IPS-18a (cell line): ENCODE measurements around the gene SERTAD2.

Experiments used
- H3K27ac ChIP-seq: one replicate; pipeline ENCODE4 v1.5.1; 2013; ENCODE audit warnings: low read length
- H3K27me3 ChIP-seq: one replicate; pipeline ENCODE4 v1.6.1; 2013; ENCODE audit warnings: mild to moderate bottlenecking, low read length; ENCODE audit not compliant: control insufficient read depth, insufficient read depth
- H3K36me3 ChIP-seq: one replicate; pipeline ENCODE4 v1.6.1; 2013; ENCODE audit warnings: low read depth, low read length; ENCODE audit not compliant: control insufficient read depth
- H3K4me1 ChIP-seq: one replicate; pipeline ENCODE4 v1.6.1; 2013; ENCODE audit warnings: low read depth, low read length; ENCODE audit not compliant: control insufficient read depth
- H3K4me3 ChIP-seq: one replicate; pipeline ENCODE4 v1.5.1; 2013; ENCODE audit warnings: low read length
- H3K9ac ChIP-seq: one replicate; pipeline ENCODE4 v1.6.1; 2013; ENCODE audit warnings: mild to moderate bottlenecking, low read length, moderate library complexity
- H3K9me3 ChIP-seq: one replicate; pipeline ENCODE4 v1.6.1; 2013; ENCODE audit warnings: low read depth, low read length; ENCODE audit not compliant: control insufficient read depth

The SERTAD2 gene

GRCh38 chr2:64686283-64686956 is 32.7 kb upstream of the SERTAD2 start:
- no peak overlapping the region for H3K27ac ChIP-seq
- no peak overlapping the region for H3K4me3 ChIP-seq
- peaks cover 6% of the 10 kb centered on the region for H3K4me1 ChIP-seq

GRCh38 chr2:64685430-64685829 is 31.7 kb upstream of the SERTAD2 start:
- Histone ChIP-seq H3K4me3 (no peak overlapping the region), H3K4me1 (peaks cover 6% of the 10 kb centered on the region), H3K9ac (no peak overlapping the region), H3K27ac (no peak overlapping the region), H3K27me3 (no peaks in the 10 kb centered on the region), H3K36me3 (no peaks in the 10 kb centered on the region), H3K9me3 (no peaks in the 10 kb centered on the region)

More at GRCh38 chr2:64686283-64686956, 32.7 kb upstream of the SERTAD2 start:
- no peaks in the 10 kb centered on the region for H3K9me3 ChIP-seq
- no peaks in the 10 kb centered on the region for H3K36me3 ChIP-seq
- no peaks in the 10 kb centered on the region for H3K27me3 ChIP-seq
- H3K9ac ChIP-seq: no peak overlapping the region

GRCh38 chr2:64683771-64684510 is 30.2 kb upstream of the SERTAD2 start:
- H3K4me3 ChIP-seq: no peak overlapping the region
- no peak overlapping the region for H3K9ac ChIP-seq
- H3K4me1 ChIP-seq: peaks cover 11% of the 10 kb centered on the region
- no peak overlapping the region for H3K27ac ChIP-seq
- H3K36me3 ChIP-seq: no peaks in the 10 kb centered on the region
- no peaks in the 10 kb centered on the region for H3K27me3 ChIP-seq
- no peaks in the 10 kb centered on the region for H3K9me3 ChIP-seq

- H3K36me3 ChIP-seq: no peaks in the 10 kb centered on the region
- H3K27me3 ChIP-seq: no peaks in the 10 kb centered on the region
- H3K4me1 ChIP-seq: peaks cover 15% of the 10 kb centered on the region
- no peak overlapping the region for H3K4me3 ChIP-seq
- no peak overlapping the region for H3K27ac ChIP-seq
- no peaks in the 10 kb centered on the region for H3K9me3 ChIP-seq
- no peak overlapping the region for H3K9ac ChIP-seq
Measured at GRCh38 chr2:64681479-64681967, 27.8 kb upstream of the SERTAD2 start.

- Histone ChIP-seq H3K27ac (no peak overlapping the region), H3K4me3 (no peak overlapping the region), H3K4me1 (peaks cover 11% of the 10 kb centered on the region), H3K9ac (no peak overlapping the region), H3K36me3 (no peaks in the 10 kb centered on the region), H3K27me3 (no peaks in the 10 kb centered on the region), H3K9me3 (no peaks in the 10 kb centered on the region)
Measured at GRCh38 chr2:64679673-64680425, 26.1 kb upstream of the SERTAD2 start.

GRCh38 chr2:64678771-64679590 is 25.3 kb upstream of the SERTAD2 start:
- Histone ChIP-seq H3K4me3 (no peak overlapping the region), H3K9me3 (no peaks in the 10 kb centered on the region), H3K27ac (no peak overlapping the region), H3K4me1 (peaks cover 11% of the 10 kb centered on the region), H3K36me3 (no peaks in the 10 kb centered on the region), H3K9ac (no peak overlapping the region), H3K27me3 (no peaks in the 10 kb centered on the region)

- no peak overlapping the region for H3K9ac ChIP-seq
- no peaks in the 10 kb centered on the region for H3K36me3 ChIP-seq
- H3K27ac ChIP-seq: no peak overlapping the region
- H3K27me3 ChIP-seq: no peaks in the 10 kb centered on the region
- H3K4me3 ChIP-seq: no peak overlapping the region
- peaks cover 11% of the 10 kb centered on the region for H3K4me1 ChIP-seq
- no peaks in the 10 kb centered on the region for H3K9me3 ChIP-seq
Measured at GRCh38 chr2:64677530-64677929, 23.8 kb upstream of the SERTAD2 start.

- H3K9ac ChIP-seq: no peak overlapping the region
- no peaks in the 10 kb centered on the region for H3K27me3 ChIP-seq
- H3K36me3 ChIP-seq: no peaks in the 10 kb centered on the region
- H3K4me3 ChIP-seq: no peak overlapping the region
- H3K9me3 ChIP-seq: no peaks in the 10 kb centered on the region
- H3K27ac ChIP-seq: no peak overlapping the region
- H3K4me1 ChIP-seq: peaks cover 11% of the 10 kb centered on the region
Measured at GRCh38 chr2:64675860-64676259, 22.1 kb upstream of the SERTAD2 start.

GRCh38 chr2:64672708-64673107 is 19.0 kb upstream of the SERTAD2 start:
- no peaks in the 10 kb centered on the region for H3K9me3 ChIP-seq
- H3K27ac ChIP-seq: no peak overlapping the region
- no peaks in the 10 kb centered on the region for H3K36me3 ChIP-seq
- H3K27me3 ChIP-seq: no peaks in the 10 kb centered on the region
- H3K4me3 ChIP-seq: no peak overlapping the region
- H3K9ac ChIP-seq: no peak overlapping the region
- no peaks in the 10 kb centered on the region for H3K4me1 ChIP-seq

- Histone ChIP-seq H3K9ac (no peak overlapping the region), H3K4me3 (no peak overlapping the region), H3K4me1 (peaks cover 14% of the 10 kb centered on the region), H3K27me3 (no peaks in the 10 kb centered on the region), H3K27ac (no peak overlapping the region), H3K9me3 (no peaks in the 10 kb centered on the region), H3K36me3 (no peaks in the 10 kb centered on the region)
Measured at GRCh38 chr2:64670047-64670446, 16.3 kb upstream of the SERTAD2 start.

GRCh38 chr2:64669288-64669687 is 15.6 kb upstream of the SERTAD2 start:
- peaks cover 14% of the 10 kb centered on the region for H3K4me1 ChIP-seq
- no peaks in the 10 kb centered on the region for H3K9me3 ChIP-seq
- no peak overlapping the region for H3K9ac ChIP-seq
- no peak overlapping the region for H3K4me3 ChIP-seq
- H3K27me3 ChIP-seq: no peaks in the 10 kb centered on the region
- no peak overlapping the region for H3K27ac ChIP-seq
- no peaks in the 10 kb centered on the region for H3K36me3 ChIP-seq
